Stimulated activated naive CD8-positive, alpha-beta T cell treated with anti-CD3 and anti-CD28 coated beads, Interleukin-15, Interleukin-2, amounts not matched to agents 100 ng/mL and 50 ng/mL, for 24 hours (primary cell): ENCODE measurements around the gene MIB2.

Source experiments
- H3K27ac Mint-ChIP-seq: one replicate; pipeline ENCODE4 v1.8.0; 2021; ENCODE audit warnings: mild to moderate bottlenecking, mixed read lengths
- H3K27me3 Mint-ChIP-seq: one replicate; pipeline ENCODE4 v1.8.0; 2021; ENCODE audit warnings: mixed read lengths
- H3K36me3 Mint-ChIP-seq: one replicate; pipeline ENCODE4 v1.8.0; 2021; ENCODE audit warnings: low read depth, mixed read lengths
- H3K4me1 Mint-ChIP-seq: one replicate; pipeline ENCODE4 v1.8.0; 2021; ENCODE audit warnings: low read depth, mixed read lengths
- H3K4me3 Mint-ChIP-seq: one replicate; pipeline ENCODE4 v1.8.0; 2021; ENCODE audit warnings: mild to moderate bottlenecking, mixed read lengths
- H3K9me3 Mint-ChIP-seq: one replicate; pipeline ENCODE4 v1.8.0; 2021; ENCODE audit warnings: mixed read lengths

Gene MIB2

DNA sequence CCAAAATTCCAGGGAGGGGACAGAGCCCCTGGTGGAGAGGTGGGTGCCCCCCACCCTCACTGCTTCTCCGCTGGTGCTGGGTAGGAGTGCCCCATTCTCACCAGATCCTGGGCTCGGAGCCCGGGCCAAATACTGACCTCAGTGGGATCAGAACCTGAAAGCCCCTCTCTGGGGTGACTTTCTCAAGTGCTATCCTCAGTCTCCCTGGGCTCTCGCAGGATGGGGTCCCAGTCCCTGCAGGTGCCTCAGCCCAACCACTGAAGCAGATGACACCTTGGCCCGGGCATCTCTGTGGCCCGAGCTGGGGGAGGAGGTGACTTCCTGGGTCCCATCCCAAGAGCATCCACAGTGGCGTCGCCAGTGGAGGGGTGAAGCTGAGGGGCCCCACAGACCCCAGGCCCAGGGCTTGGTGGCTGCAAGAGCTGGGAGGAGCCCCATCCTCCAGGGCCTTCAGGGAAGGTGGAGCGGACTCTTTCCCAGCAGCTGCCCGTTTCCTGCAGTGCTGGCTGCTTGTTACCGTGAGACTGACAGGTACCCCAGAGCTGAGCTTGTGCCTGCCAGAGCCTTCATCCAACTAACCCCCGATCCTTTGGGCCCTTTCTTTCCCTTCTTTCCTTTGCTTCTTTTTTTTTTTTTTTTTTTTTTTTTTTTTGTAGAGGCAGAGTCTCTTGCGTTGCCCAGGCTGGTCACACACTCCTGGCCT, 11.5 kb upstream of the MIB2 start:
- Mint-ChIP-seq H3K27me3 (peaks cover 4% of the 10 kb centered on the region), H3K27ac (no peak overlapping the region), H3K4me1 (peaks cover 14% of the 10 kb centered on the region), H3K4me3 (no peak overlapping the region), H3K36me3 (no peaks in the 10 kb centered on the region), H3K9me3 (no peaks in the 10 kb centered on the region)

DNA sequence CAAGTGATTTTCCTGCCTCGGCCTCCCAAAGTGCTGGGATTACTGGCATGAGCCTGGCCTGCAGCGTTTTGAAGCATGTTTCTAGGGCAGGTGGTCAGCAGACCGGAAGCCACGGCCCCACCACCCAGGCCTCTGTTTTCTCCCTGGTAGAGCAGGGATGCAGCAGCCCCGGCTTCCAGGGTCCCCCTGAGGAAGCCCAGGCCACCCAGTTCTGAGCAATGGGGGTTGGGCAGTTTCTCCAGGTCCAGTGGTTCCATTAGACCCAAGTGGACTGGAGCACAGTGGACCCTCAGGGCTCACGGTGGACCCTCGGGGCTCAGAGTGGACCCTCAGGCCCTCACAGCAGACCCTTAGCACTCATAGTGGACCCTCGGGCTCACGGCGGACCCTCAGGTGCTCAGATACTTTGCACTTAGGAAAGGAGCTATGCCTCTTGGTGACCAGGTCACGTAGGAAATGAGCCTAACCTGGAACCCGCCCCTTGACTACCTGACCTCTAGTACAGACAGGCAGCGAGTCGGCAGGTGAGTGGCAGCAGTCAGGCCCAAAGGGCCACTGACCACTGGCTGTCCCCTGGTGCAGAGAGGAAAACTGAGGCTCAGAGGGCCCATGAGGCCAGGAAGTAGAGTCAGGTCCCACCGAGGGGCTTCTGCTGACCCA, 10.8 kb upstream of the MIB2 start:
- peaks cover 11% of the 10 kb centered on the region for H3K4me1 Mint-ChIP-seq
- H3K27me3 Mint-ChIP-seq: no peaks in the 10 kb centered on the region
- H3K27ac Mint-ChIP-seq: no peak overlapping the region
- H3K36me3 Mint-ChIP-seq: no peaks in the 10 kb centered on the region
- no peaks in the 10 kb centered on the region for H3K9me3 Mint-ChIP-seq
- H3K4me3 Mint-ChIP-seq: no peak overlapping the region

DNA sequence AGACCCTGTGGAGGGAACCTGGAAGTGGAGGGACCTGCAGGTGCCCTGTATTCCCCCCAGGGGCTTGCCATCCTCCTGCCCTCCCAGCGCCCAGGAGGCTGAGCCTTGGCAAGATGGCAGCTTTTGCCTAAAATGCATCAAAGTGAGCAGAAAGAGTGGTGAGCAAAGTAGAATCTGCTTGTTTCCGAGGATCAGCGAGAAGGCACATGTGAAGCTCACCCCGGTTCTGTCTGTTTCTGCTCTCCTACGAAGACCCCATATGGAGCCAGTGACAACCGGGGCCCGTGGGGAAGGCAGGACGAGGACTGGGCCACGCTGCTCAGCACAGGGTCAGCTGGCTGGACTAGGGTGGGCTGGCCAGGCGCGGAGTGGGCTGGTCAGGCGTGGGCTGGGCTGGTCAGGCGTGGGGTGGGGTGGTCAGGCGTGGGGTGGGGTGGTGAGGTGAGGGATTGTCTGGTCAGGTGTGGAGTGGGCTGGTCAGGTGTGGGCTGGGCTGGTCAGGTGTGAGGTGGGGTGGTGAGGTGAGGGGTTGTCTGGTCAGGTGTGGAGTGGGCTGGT, 10.2 kb upstream of the MIB2 start:
- Mint-ChIP-seq H3K9me3 (no peaks in the 10 kb centered on the region), H3K27me3 (no peaks in the 10 kb centered on the region), H3K4me3 (no peak overlapping the region), H3K36me3 (no peaks in the 10 kb centered on the region), H3K4me1 (peaks cover 11% of the 10 kb centered on the region), H3K27ac (no peak overlapping the region)

DNA sequence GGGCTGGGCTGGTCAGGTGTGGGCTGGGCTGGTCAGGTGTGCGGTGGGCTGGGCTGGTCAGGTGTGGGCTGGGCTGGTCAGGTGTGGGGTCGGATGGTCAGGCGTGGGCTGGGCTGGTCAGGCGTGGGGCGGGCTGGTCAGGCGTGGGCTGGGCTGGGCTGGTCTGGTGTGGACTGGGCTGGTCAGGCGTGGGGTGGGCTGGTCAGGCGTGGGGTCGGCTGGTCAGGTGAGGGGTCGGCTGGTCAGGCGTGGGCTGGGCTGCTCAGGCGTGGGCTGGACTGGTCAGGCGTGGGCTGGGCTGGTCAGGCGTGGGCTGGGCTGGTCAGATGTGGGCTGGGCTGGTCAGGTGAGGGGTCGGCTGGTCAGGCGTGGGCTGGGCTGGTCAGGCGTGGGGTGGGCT, 9.6 kb upstream of the MIB2 start:
- H3K27ac Mint-ChIP-seq: no peak overlapping the region
- no peaks in the 10 kb centered on the region for H3K27me3 Mint-ChIP-seq
- H3K36me3 Mint-ChIP-seq: no peaks in the 10 kb centered on the region
- H3K4me3 Mint-ChIP-seq: no peak overlapping the region
- no peaks in the 10 kb centered on the region for H3K9me3 Mint-ChIP-seq
- peaks cover 11% of the 10 kb centered on the region for H3K4me1 Mint-ChIP-seq

DNA sequence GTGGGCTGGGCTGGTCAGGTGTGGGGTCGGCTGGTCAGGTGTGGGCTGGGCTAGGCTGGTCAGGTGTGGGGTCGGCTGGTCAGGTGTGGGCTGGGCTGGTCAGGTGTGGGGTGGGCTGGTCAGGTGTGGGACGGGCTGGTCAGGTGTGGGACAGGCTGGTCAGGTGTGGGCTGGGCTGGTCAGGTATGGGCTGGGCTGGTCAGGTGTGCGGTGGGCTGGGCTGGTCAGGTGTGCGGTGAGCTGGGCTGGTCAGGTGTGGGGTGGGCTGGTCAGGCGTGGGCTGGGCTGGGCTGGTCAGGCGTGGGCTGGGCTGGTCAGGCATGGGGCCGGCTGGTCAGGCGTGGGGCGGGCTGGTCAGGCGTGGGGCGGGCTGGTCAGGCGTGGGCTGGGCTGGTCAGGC, 9.1 kb upstream of the MIB2 start:
- H3K36me3 Mint-ChIP-seq: no peaks in the 10 kb centered on the region
- peaks cover 11% of the 10 kb centered on the region for H3K4me1 Mint-ChIP-seq
- H3K27ac Mint-ChIP-seq: no peak overlapping the region
- no peak overlapping the region for H3K4me3 Mint-ChIP-seq
- H3K9me3 Mint-ChIP-seq: no peaks in the 10 kb centered on the region
- H3K27me3 Mint-ChIP-seq: no peaks in the 10 kb centered on the region

DNA sequence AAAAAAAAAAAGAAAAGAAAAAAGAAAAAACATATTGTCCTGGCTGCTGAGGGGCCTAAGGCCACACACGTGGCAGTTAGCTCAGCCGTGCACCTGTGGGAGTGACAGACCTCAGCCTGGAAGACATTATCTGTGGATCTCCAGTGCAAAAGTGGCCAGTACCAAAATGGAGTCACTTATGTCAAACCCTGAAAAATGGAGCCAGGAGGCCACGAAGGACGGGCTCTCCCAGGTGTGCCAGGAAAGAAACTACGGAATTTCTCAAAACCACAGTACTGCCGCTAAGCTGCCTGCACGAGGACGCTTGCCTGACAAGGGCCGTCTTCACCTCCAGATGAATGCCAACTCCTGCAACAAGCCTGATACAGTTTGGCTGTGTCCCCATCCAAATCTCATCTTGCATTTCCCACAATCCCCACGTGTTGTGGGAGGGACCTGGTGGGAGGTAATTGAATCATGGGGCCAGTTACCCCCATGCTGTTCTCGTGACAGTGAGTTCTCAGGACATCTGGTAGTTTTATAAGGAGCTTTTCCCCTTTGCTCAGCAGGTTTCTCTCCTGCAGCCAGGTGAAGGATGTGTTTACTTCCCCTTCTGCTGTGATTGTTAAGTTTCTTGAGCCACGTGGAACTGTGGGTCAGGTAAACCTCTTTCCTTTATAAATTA, 5.3 kb upstream of the MIB2 start:
- no peak overlapping the region for H3K27ac Mint-ChIP-seq
- peaks cover 31% of the 10 kb centered on the region for H3K4me1 Mint-ChIP-seq
- H3K27me3 Mint-ChIP-seq: no peaks in the 10 kb centered on the region
- no peak overlapping the region for H3K4me3 Mint-ChIP-seq
- peaks cover 7% of the 10 kb centered on the region for H3K36me3 Mint-ChIP-seq
- H3K9me3 Mint-ChIP-seq: no peaks in the 10 kb centered on the region

DNA sequence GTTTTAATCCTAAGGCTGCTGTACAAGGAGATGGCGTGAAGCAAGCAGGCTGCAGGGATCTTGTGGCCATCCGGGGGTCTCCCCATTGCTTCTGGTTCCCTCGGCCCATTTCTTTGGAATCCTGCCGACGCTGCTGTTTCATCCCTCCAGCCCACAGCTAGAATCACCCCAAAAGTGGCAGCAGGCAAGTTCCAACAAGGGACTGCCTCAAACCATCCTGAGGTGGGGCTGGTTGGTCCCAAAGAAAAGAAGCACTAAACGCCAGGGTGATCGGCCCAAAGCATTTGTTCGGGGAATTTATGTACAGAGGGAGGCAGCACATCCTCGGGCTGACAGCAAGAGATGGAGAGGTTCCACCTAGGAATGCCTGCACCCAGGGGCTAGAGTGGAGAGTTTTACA, 4.5 kb upstream of the MIB2 start:
- no peak overlapping the region for H3K27ac Mint-ChIP-seq
- peaks cover 7% of the 10 kb centered on the region for H3K36me3 Mint-ChIP-seq
- no peaks in the 10 kb centered on the region for H3K9me3 Mint-ChIP-seq
- H3K4me3 Mint-ChIP-seq: no peak overlapping the region
- no peaks in the 10 kb centered on the region for H3K27me3 Mint-ChIP-seq
- peaks cover 33% of the 10 kb centered on the region for H3K4me1 Mint-ChIP-seq

DNA sequence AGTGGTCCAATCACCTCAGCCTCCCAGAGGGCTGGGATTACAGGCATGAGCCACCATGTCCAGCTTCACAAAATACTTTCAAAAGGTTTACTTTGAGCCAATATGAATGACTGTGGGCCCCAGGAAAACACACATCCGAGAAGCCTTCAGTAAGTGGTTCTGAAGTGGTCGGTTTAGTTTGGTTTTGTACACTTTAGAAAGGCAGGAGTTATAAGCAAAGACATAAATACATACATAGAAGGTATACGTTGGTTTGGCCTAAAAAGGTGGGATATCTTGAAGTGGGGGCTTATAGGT, 3.2 kb upstream of the MIB2 start:
- H3K4me1 Mint-ChIP-seq: peaks cover 33% of the 10 kb centered on the region
- peaks cover 7% of the 10 kb centered on the region for H3K36me3 Mint-ChIP-seq
- H3K9me3 Mint-ChIP-seq: no peaks in the 10 kb centered on the region
- H3K27ac Mint-ChIP-seq: no peak overlapping the region
- no peaks in the 10 kb centered on the region for H3K27me3 Mint-ChIP-seq
- H3K4me3 Mint-ChIP-seq: no peak overlapping the region

DNA sequence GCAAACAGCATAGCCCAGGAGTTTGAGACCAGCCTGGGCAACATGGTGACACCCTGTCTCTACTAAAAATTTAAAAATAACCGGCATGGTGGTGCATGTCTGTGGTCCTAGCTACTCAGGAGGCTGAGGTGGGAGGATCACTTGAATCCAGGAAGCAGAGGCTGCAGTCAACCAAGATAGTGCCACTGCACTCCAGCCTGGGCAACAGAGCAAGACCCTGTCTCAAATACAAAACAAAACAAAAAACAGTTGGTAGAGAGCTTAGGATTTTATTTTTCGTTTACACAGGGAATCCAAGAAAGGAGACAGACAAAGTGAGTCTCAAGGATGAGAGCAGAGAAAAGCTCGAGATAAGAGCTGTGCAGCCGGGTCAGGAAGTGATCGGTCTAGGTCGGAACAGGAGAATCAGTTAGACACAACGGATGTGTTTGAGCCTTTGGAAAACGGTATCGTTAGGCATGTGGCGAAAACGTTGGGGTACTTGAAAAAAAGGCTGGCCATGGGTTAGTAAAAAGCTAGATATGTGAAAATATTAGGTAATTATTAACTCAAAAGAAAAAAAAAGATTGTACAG, 1.7 kb upstream of the MIB2 start:
- Mint-ChIP-seq H3K27me3 (no peaks in the 10 kb centered on the region), H3K27ac (peak overlapping the region; percentile 94), H3K4me3 (peak overlapping the region; percentile 93), H3K4me1 (peaks cover 32% of the 10 kb centered on the region), H3K9me3 (no peaks in the 10 kb centered on the region), H3K36me3 (peaks cover 7% of the 10 kb centered on the region)

DNA sequence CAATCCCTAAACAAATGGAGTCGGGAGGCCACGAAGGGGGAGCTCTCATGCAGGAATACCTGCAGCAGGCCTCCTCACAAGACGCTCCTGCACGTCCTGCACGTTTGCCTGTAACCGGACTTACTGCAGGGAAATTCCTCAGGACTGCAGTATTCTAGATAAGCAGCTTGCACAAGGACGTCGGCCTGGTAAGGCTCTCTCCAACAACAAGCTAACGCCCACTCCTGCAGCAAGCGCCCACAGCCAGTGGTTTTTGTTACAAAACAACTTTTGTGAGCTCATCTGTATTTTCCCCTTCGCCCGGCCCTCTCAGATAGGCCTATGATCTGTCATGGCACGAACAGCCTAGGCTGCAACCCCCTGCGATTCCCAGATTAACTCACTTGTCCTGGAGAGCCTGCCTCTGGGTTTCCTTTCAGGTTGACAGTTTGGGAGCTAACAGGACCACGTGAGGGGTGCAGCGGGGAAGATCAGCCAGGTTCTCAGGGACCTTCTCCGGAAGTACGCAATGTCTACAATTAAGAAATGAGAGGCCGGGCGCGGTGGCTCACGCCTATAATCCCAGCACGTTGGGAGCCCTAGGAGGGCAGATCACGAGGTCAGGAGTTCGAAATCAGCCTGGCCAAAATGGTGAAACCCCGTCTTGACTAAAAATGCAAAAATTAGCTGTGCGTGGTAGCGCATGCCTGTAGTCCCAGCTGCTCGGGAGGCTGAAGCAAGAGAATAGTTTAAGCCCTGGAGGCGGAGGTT, 921 bp upstream of the MIB2 start:
- Mint-ChIP-seq H3K27me3 (no peaks in the 10 kb centered on the region), H3K4me3 (peak overlapping the region; percentile 93), H3K36me3 (peaks cover 7% of the 10 kb centered on the region), H3K27ac (peak overlapping the region; percentile 94), H3K4me1 (peaks cover 32% of the 10 kb centered on the region), H3K9me3 (no peaks in the 10 kb centered on the region)

DNA sequence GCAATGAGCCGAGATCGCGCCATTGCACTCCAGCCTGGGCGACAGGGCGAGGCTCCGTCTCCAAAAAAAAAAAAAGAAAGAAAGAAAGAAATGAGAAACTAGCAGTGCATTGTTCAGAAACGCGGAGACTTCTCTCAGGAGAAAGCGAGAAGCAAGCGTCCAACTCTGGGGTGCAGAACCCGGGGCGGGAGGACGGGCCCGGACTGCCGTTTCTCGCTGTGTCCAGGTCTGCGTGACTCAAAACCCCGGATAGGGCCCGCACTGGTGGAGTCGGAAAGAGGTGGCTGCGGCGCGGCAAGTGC, 395 bp upstream of the MIB2 start:
- H3K27ac Mint-ChIP-seq: peak overlapping the region; percentile 94
- peaks cover 32% of the 10 kb centered on the region for H3K4me1 Mint-ChIP-seq
- H3K4me3 Mint-ChIP-seq: peak overlapping the region; percentile 93
- H3K36me3 Mint-ChIP-seq: peaks cover 7% of the 10 kb centered on the region
- H3K27me3 Mint-ChIP-seq: no peaks in the 10 kb centered on the region
- H3K9me3 Mint-ChIP-seq: no peaks in the 10 kb centered on the region

DNA sequence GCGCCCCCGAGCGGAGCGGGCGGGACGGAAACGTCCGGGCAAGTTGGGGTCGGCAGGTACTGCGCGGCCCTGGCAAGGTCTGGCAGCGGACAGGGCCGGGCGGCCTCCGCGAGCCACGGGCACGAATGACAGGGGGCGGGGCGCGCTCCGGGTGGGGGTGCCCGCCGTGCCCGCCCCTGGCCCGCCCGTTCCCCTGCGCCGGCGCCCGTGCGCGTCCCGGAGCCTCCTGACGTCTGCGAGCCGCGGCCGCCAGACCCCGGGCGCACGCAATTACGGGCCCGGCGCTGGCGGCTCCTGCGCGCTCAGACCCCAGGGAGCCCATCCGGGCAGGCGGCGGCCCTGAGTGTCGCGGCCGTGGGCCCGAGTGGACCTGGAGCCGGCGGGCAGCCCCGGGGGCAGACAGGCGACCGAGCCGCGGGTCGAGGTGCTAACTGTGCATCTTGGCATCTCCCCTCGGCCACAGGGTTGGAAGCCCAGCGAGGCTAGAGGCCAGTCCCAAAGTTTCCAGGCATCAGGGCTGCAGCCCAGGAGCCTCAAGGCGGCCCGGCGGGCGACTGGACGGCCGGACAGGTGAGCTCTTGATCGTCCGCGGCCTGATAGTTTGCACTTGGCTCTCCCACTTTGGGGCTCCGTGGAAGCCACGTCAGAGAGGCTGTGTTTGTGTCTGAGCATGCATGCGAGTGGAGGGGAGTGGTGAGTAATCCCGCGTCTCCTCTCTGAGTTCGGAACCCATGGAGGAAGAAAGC, 918 bp downstream of the MIB2 start:
- Mint-ChIP-seq H3K36me3 (peaks cover 7% of the 10 kb centered on the region), H3K27me3 (no peaks in the 10 kb centered on the region), H3K4me3 (peak overlapping the region; percentile 81), H3K9me3 (no peaks in the 10 kb centered on the region), H3K4me1 (peaks cover 32% of the 10 kb centered on the region), H3K27ac (peak overlapping the region; percentile 72)

DNA sequence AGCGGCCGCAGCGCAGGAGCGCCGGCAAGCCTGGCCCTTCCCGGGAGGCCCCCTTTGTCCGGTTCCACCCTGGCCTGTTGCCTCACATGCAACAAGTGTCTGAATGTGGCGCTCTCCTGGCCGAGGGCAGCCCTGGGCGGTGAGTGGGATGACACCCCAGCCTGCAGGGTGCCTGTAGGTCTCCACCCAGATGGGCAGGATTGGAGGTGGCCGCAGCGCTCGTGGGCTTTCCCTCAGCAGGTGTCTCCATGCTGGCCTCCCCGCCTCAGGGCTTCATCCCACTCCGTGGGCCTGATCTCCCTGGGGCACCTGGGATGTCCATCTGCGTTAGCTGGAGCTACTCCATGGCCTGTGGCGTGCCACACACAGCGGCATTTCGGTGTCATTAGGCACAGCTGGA, 1.5 kb downstream of the MIB2 start:
- no peaks in the 10 kb centered on the region for H3K9me3 Mint-ChIP-seq
- peaks cover 7% of the 10 kb centered on the region for H3K36me3 Mint-ChIP-seq
- no peaks in the 10 kb centered on the region for H3K27me3 Mint-ChIP-seq
- H3K27ac Mint-ChIP-seq: no peak overlapping the region
- H3K4me1 Mint-ChIP-seq: peaks cover 32% of the 10 kb centered on the region
- H3K4me3 Mint-ChIP-seq: peak overlapping the region; percentile 81

DNA sequence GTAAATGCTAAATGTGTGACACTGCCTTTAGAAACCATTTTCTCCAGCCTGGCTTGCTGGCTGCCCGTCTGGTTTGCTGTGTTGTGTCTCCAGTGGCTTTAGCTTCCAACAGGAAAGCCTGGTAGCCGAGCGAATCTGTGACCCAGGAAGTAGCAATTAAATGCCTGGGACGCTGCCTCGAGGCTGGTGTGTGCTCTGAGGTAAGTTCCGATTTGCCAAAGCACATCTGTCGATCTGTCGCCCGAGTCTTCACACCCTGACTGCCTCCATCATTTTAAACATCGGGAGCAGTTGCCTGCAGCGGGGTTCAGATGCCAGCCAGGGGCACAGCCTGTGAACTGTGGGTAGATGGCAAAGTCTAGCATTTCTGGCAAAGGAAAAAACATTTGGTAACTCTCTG, 2.2 kb downstream of the MIB2 start:
- Mint-ChIP-seq H3K27ac (no peak overlapping the region), H3K36me3 (peaks cover 7% of the 10 kb centered on the region), H3K4me3 (peak overlapping the region; percentile 81), H3K9me3 (no peaks in the 10 kb centered on the region), H3K27me3 (no peaks in the 10 kb centered on the region), H3K4me1 (peaks cover 28% of the 10 kb centered on the region)
